Measurements from ENCODE around the gene PUM2.
"Not testable (repeated sequence)": the region's sequence is repeated elsewhere in the genome, so short reads cannot be mapped to it uniquely, and the experiment has no call there.

Gene PUM2

GRCh38 chr2:20390524-20391123 is 40.0 kb upstream of the PUM2 start:
- TF ChIP-seq POU2F2 (IDR thresholded peaks at IDR 0.05; ENCODE audit: low read depth, low read length) = no peak
- no peak for TF ChIP-seq POLR2AphosphoS5 (IDR thresholded peaks at IDR 0.05; ENCODE audit: low read depth, low read length)
- no peak for TF ChIP-seq PAX5 (IDR thresholded peaks at IDR 0.05; ENCODE audit: insufficient read depth, low read length, severe bottlenecking)
- TF ChIP-seq SPI1 (IDR thresholded peaks at IDR 0.05; ENCODE audit: low read depth, low read length) = no peak
- TF ChIP-seq POLR2A (IDR thresholded peaks at IDR 0.05; ENCODE audit: low read depth, low read length) = no peak
- no peak for TF ChIP-seq TAF1 (IDR thresholded peaks at IDR 0.05; ENCODE audit: low read depth, low read length)
- no peak for DNase-seq (ENCODE audit: insufficient read length, low spot score)
- no peak for FAIRE-seq

GRCh38 chr2:20384953-20385352 is 34.3 kb upstream of the PUM2 start:
- DNase-seq (ENCODE audit: insufficient read length, low spot score) = no peak
- TF ChIP-seq POLR2AphosphoS5 (IDR thresholded peaks at IDR 0.05; ENCODE audit: low read depth, low read length) (no peak), POU2F2 (IDR thresholded peaks at IDR 0.05; ENCODE audit: low read depth, low read length) (no peak), SPI1 (IDR thresholded peaks at IDR 0.05; ENCODE audit: low read depth, low read length) (no peak), POLR2A (IDR thresholded peaks at IDR 0.05; ENCODE audit: low read depth, low read length) (no peak), TAF1 (IDR thresholded peaks at IDR 0.05; ENCODE audit: low read depth, low read length) (no peak), PAX5 (IDR thresholded peaks at IDR 0.05; ENCODE audit: insufficient read depth, low read length, severe bottlenecking) (no peak)
- FAIRE-seq = no peak

GRCh38 chr2:20382965-20383810 is 32.5 kb upstream of the PUM2 start:
- DNase-seq (ENCODE audit: insufficient read length, low spot score) = no peak
- FAIRE-seq = no peak
- TF ChIP-seq TAF1 (IDR thresholded peaks at IDR 0.05; ENCODE audit: low read depth, low read length) = no peak
- TF ChIP-seq POU2F2 (IDR thresholded peaks at IDR 0.05; ENCODE audit: low read depth, low read length) = no peak
- no peak for TF ChIP-seq PAX5 (IDR thresholded peaks at IDR 0.05; ENCODE audit: insufficient read depth, low read length, severe bottlenecking)
- no peak for TF ChIP-seq SPI1 (IDR thresholded peaks at IDR 0.05; ENCODE audit: low read depth, low read length)
- no peak for TF ChIP-seq POLR2A (IDR thresholded peaks at IDR 0.05; ENCODE audit: low read depth, low read length)

GRCh38 chr2:20381457-20381856 is 30.8 kb upstream of the PUM2 start:
- no peak for TF ChIP-seq POLR2A (IDR thresholded peaks at IDR 0.05; ENCODE audit: low read depth, low read length)
- TF ChIP-seq PAX5 (IDR thresholded peaks at IDR 0.05; ENCODE audit: insufficient read depth, low read length, severe bottlenecking) = no peak
- no peak for TF ChIP-seq TAF1 (IDR thresholded peaks at IDR 0.05; ENCODE audit: low read depth, low read length)
- no peak for TF ChIP-seq POU2F2 (IDR thresholded peaks at IDR 0.05; ENCODE audit: low read depth, low read length)
- no peak for TF ChIP-seq POLR2AphosphoS5 (IDR thresholded peaks at IDR 0.05; ENCODE audit: low read depth, low read length)
- no peak for TF ChIP-seq SPI1 (IDR thresholded peaks at IDR 0.05; ENCODE audit: low read depth, low read length)
- DNase-seq (ENCODE audit: insufficient read length, low spot score) (no peak), FAIRE-seq (no peak)

- no peak for FAIRE-seq
- TF ChIP-seq TAF1 (IDR thresholded peaks at IDR 0.05; ENCODE audit: low read depth, low read length) (no peak), POLR2A (IDR thresholded peaks at IDR 0.05; ENCODE audit: low read depth, low read length) (no peak), SPI1 (IDR thresholded peaks at IDR 0.05; ENCODE audit: low read depth, low read length) (no peak), POLR2AphosphoS5 (IDR thresholded peaks at IDR 0.05; ENCODE audit: low read depth, low read length) (no peak), POU2F2 (IDR thresholded peaks at IDR 0.05; ENCODE audit: low read depth, low read length) (no peak), PAX5 (IDR thresholded peaks at IDR 0.05; ENCODE audit: insufficient read depth, low read length, severe bottlenecking) (no peak)
- DNase-seq (ENCODE audit: insufficient read length, low spot score) = no peak
These were observed 28.4 kb upstream of the PUM2 start for GRCh38 chr2:20378891-20379519.

GRCh38 chr2:20378341-20378740 is 27.7 kb upstream of the PUM2 start:
- TF ChIP-seq PAX5 (IDR thresholded peaks at IDR 0.05; ENCODE audit: insufficient read depth, low read length, severe bottlenecking) (no peak), POU2F2 (IDR thresholded peaks at IDR 0.05; ENCODE audit: low read depth, low read length) (no peak), POLR2A (IDR thresholded peaks at IDR 0.05; ENCODE audit: low read depth, low read length) (no peak), POLR2AphosphoS5 (IDR thresholded peaks at IDR 0.05; ENCODE audit: low read depth, low read length) (no peak), TAF1 (IDR thresholded peaks at IDR 0.05; ENCODE audit: low read depth, low read length) (no peak), SPI1 (IDR thresholded peaks at IDR 0.05; ENCODE audit: low read depth, low read length) (no peak)
- FAIRE-seq = no peak
- DNase-seq (ENCODE audit: insufficient read length, low spot score) = no peak

GRCh38 chr2:20377741-20378140 is 27.1 kb upstream of the PUM2 start:
- TF ChIP-seq POLR2AphosphoS5 (IDR thresholded peaks at IDR 0.05; ENCODE audit: low read depth, low read length) (no peak), TAF1 (IDR thresholded peaks at IDR 0.05; ENCODE audit: low read depth, low read length) (no peak), POU2F2 (IDR thresholded peaks at IDR 0.05; ENCODE audit: low read depth, low read length) (no peak), PAX5 (IDR thresholded peaks at IDR 0.05; ENCODE audit: insufficient read depth, low read length, severe bottlenecking) (no peak), SPI1 (IDR thresholded peaks at IDR 0.05; ENCODE audit: low read depth, low read length) (no peak), POLR2A (IDR thresholded peaks at IDR 0.05; ENCODE audit: low read depth, low read length) (no peak)
- DNase-seq (ENCODE audit: insufficient read length, low spot score) = no peak
- no peak for FAIRE-seq

GRCh38 chr2:20374982-20375381 is 24.3 kb upstream of the PUM2 start:
- DNase-seq (ENCODE audit: insufficient read length, low spot score); FAIRE-seq: not testable (repeated sequence)

- no peak for FAIRE-seq
- TF ChIP-seq POLR2A (IDR thresholded peaks at IDR 0.05; ENCODE audit: low read depth, low read length) (no peak), POU2F2 (IDR thresholded peaks at IDR 0.05; ENCODE audit: low read depth, low read length) (no peak)
These were observed 22.4 kb upstream of the PUM2 start for GRCh38 chr2:20372896-20373640.

More at GRCh38 chr2:20372896-20373640, 22.4 kb upstream of the PUM2 start:
- no peak for DNase-seq (ENCODE audit: insufficient read length, low spot score)
